ENCODE results near the gene MZT1. TPM values are rescaled to one million over a fixed set of nuclear protein-coding genes. Genes with fewer than 3 reads are reported as not detected.

MZT1 gene
- polyA plus RNA-seq, 1 donor from 2014 or later, result 48.0 TPM

- Histone ChIP-seq H3K9me2 (ENCODE audit: insufficient read depth, low read length) (no peaks in the 10 kb centered on the region), H3K36me3 (ENCODE audit: insufficient read depth, low read length) (no peaks in the 10 kb centered on the region), H3K9me3 (ENCODE audit: low read length) (peaks cover under 1% of the 10 kb centered on the region)
Measured at GRCh38 chr13:72698164-72698563, 29.3 kb downstream of the MZT1 start.

GRCh38 chr13:72696579-72696978 is 30.9 kb downstream of the MZT1 start:
- Histone ChIP-seq H3K27me3 (ENCODE audit: insufficient read depth, low read depth, low read length) (no peaks in the 10 kb centered on the region), H3K9me2 (ENCODE audit: insufficient read depth, low read length) (no peaks in the 10 kb centered on the region), H3K36me3 (ENCODE audit: insufficient read depth, low read length) (no peaks in the 10 kb centered on the region), H3K9me3 (ENCODE audit: low read length) (peaks cover 5% of the 10 kb centered on the region), H3K79me2 (replicated peaks; ENCODE audit: insufficient read depth, low read length) (no peaks in the 10 kb centered on the region), H3K4me2 (ENCODE audit: low read length) (no peak overlapping the region), H3K27ac (ENCODE audit: low read length) (no peak overlapping the region), H2AFZ (ENCODE audit: low read depth, low read length) (no peak overlapping the region), H3K4me3 (ENCODE audit: low read length) (no peak overlapping the region), H4K20me1 (ENCODE audit: insufficient read depth) (no peaks in the 10 kb centered on the region), H3F3A (ENCODE audit: insufficient read depth, low read length, poor library complexity, severe bottlenecking) (no peaks in the 10 kb centered on the region), H3K9ac (ENCODE audit: low read length) (no peak overlapping the region)
- peak; percentile 85 for TF ChIP-seq RAD21 (conservative IDR thresholded peaks at IDR 0.05)
- TF ChIP-seq SMC3 (conservative IDR thresholded peaks at IDR 0.05; ENCODE audit: poor library complexity), result peak; percentile 81
- no peak for TF ChIP-seq MXI1 (conservative IDR thresholded peaks at IDR 0.05; ENCODE audit: poor library complexity, severe bottlenecking)
- no peak for TF ChIP-seq TAF1 (IDR thresholded peaks at IDR 0.05; ENCODE audit: low read depth)
- no peak for TF ChIP-seq EZH2 (IDR thresholded peaks at IDR 0.05; ENCODE audit: borderline replicate concordance, insufficient read depth, low read length, poor library complexity, severe bottlenecking)
- no peak for TF ChIP-seq EP300 (conservative IDR thresholded peaks at IDR 0.05; ENCODE audit: poor library complexity, severe bottlenecking)
- no peak for TF ChIP-seq POLR2AphosphoS5 (IDR thresholded peaks at IDR 0.05)
- peak; percentile 76 for TF ChIP-seq CTCF (IDR thresholded peaks at IDR 0.05; ENCODE audit: poor library complexity, severe bottlenecking)
- TF ChIP-seq REST (IDR thresholded peaks at IDR 0.05; ENCODE audit: borderline replicate concordance), result no peak

More at GRCh38 chr13:72698164-72698563, 29.3 kb downstream of the MZT1 start:
- H2AFZ ChIP-seq (ENCODE audit: low read depth, low read length), result no peak overlapping the region
- H3F3A ChIP-seq (ENCODE audit: insufficient read depth, low read length, poor library complexity, severe bottlenecking), result no peaks in the 10 kb centered on the region
- H3K27me3 ChIP-seq (ENCODE audit: insufficient read depth, low read depth, low read length), result no peaks in the 10 kb centered on the region
- no peaks in the 10 kb centered on the region for H4K20me1 ChIP-seq (ENCODE audit: insufficient read depth)
- H3K9ac ChIP-seq (ENCODE audit: low read length), result no peak overlapping the region
- H3K27ac ChIP-seq (ENCODE audit: low read length), result no peak overlapping the region
- no peak overlapping the region for H3K4me3 ChIP-seq (ENCODE audit: low read length)
- TF ChIP-seq EZH2 (IDR thresholded peaks at IDR 0.05; ENCODE audit: borderline replicate concordance, insufficient read depth, low read length, poor library complexity, severe bottlenecking) (no peak), REST (IDR thresholded peaks at IDR 0.05; ENCODE audit: borderline replicate concordance) (no peak), POLR2AphosphoS5 (IDR thresholded peaks at IDR 0.05) (no peak), MXI1 (conservative IDR thresholded peaks at IDR 0.05; ENCODE audit: poor library complexity, severe bottlenecking) (no peak), EP300 (conservative IDR thresholded peaks at IDR 0.05; ENCODE audit: poor library complexity, severe bottlenecking) (no peak), TAF1 (IDR thresholded peaks at IDR 0.05; ENCODE audit: low read depth) (no peak), RAD21 (conservative IDR thresholded peaks at IDR 0.05) (no peak)
- no peak overlapping the region for H3K4me2 ChIP-seq (ENCODE audit: low read length)
- H3K79me2 ChIP-seq (replicated peaks; ENCODE audit: insufficient read depth, low read length), result no peaks in the 10 kb centered on the region

All from neural cell (in vitro differentiated cells).